ENCODE data around the gene UVSSA. TPM values are rescaled to one million over a fixed set of nuclear protein-coding genes. Genes with fewer than 3 reads are reported as not detected.

Gene UVSSA
- polyA plus RNA-seq, 1 donor from 2014 or later = 13.3 TPM

DNA sequence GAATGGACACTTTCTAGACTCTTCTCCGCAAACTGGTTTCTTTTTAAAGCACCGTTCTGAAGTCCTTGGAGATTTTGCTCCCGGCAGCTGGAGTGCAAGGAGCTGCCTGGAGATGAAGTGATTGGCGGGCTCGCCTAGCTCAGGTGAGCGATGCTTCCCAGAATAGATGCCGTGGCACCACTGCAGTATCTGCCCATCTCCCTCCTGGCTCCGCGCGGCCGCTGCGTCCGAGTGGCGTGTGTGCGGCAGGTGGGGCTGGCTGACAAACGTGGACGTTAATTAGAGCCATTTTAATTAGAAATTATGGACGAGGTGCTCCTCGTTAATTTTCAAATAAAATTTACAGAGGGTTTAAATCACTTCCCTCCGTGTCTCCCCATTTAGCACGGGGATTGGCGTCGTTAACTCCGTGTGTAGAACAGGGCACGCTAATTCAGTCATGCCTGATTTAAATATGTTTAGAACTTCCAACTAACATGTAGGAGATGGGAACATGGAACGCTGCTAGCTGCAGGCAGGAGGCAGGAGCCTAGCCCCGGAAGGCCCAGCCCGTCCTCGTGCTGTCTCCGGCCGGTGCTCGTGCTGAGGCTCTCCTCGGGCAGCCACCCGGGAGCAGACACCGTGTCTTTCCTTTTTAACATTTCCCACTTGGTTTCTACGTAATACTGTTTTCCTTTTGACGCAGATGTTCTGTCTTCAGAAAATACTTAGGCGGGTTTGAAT lies 11.6 kb downstream of the UVSSA start:
- Histone ChIP-seq H3K27ac (ENCODE audit: low read length) (no peak overlapping the region), H3K79me2 (replicated peaks; ENCODE audit: insufficient read depth, low read length) (no peaks in the 10 kb centered on the region), H3K4me2 (ENCODE audit: low read length) (no peak overlapping the region), H2AFZ (ENCODE audit: low read depth, low read length) (no peak overlapping the region), H3K4me3 (ENCODE audit: low read length) (peak overlapping the region; percentile 33), H3F3A (ENCODE audit: insufficient read depth, low read length, poor library complexity, severe bottlenecking) (no peaks in the 10 kb centered on the region), H3K9me3 (ENCODE audit: low read length) (no peaks in the 10 kb centered on the region), H3K36me3 (ENCODE audit: insufficient read depth, low read length) (no peaks in the 10 kb centered on the region), H3K9me2 (ENCODE audit: insufficient read depth, low read length) (no peaks in the 10 kb centered on the region), H3K27me3 (ENCODE audit: insufficient read depth, low read depth, low read length) (no peaks in the 10 kb centered on the region), H4K20me1 (ENCODE audit: insufficient read depth) (no peaks in the 10 kb centered on the region), H3K9ac (ENCODE audit: low read length) (no peak overlapping the region)
- peak; percentile 11 for TF ChIP-seq EP300 (conservative IDR thresholded peaks at IDR 0.05; ENCODE audit: poor library complexity, severe bottlenecking)
- TF ChIP-seq RAD21 (conservative IDR thresholded peaks at IDR 0.05) = no peak

DNA sequence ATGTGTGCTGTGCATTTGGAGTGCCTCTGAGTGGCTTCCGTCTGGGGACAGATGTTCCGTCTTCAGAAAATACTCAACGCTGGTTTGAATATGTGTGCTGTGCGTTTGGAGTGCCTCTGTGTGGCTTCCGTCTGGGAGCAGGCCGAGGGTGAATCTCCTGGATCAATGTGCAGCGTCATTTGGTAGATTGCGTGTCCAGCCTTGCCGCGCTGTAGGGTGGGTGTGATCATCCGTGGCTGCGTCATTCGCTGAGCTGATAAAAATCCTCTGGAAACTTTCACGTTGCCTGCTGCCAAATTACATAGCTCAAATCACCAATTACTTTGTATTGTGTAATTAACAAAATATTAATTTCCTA lies 12.1 kb downstream of the UVSSA start:
- H2AFZ ChIP-seq (ENCODE audit: low read depth, low read length) = no peak overlapping the region
- no peak overlapping the region for H3K9ac ChIP-seq (ENCODE audit: low read length)
- no peak overlapping the region for H3K4me3 ChIP-seq (ENCODE audit: low read length)
- no peaks in the 10 kb centered on the region for H3K36me3 ChIP-seq (ENCODE audit: insufficient read depth, low read length)
- H3K4me2 ChIP-seq (ENCODE audit: low read length) = no peak overlapping the region
- no peaks in the 10 kb centered on the region for H3K9me3 ChIP-seq (ENCODE audit: low read length)
- TF ChIP-seq CTCF (IDR thresholded peaks at IDR 0.05; ENCODE audit: poor library complexity, severe bottlenecking) (no peak), SMC3 (conservative IDR thresholded peaks at IDR 0.05; ENCODE audit: poor library complexity) (no peak), MXI1 (conservative IDR thresholded peaks at IDR 0.05; ENCODE audit: poor library complexity, severe bottlenecking) (no peak), RAD21 (conservative IDR thresholded peaks at IDR 0.05) (no peak), REST (IDR thresholded peaks at IDR 0.05; ENCODE audit: borderline replicate concordance) (no peak), EZH2 (IDR thresholded peaks at IDR 0.05; ENCODE audit: borderline replicate concordance, insufficient read depth, low read length, poor library complexity, severe bottlenecking) (no peak), TAF1 (IDR thresholded peaks at IDR 0.05; ENCODE audit: low read depth) (no peak), POLR2AphosphoS5 (IDR thresholded peaks at IDR 0.05) (no peak), EP300 (conservative IDR thresholded peaks at IDR 0.05; ENCODE audit: poor library complexity, severe bottlenecking) (no peak)
- no peaks in the 10 kb centered on the region for H4K20me1 ChIP-seq (ENCODE audit: insufficient read depth)
- no peaks in the 10 kb centered on the region for H3F3A ChIP-seq (ENCODE audit: insufficient read depth, low read length, poor library complexity, severe bottlenecking)
- no peaks in the 10 kb centered on the region for H3K9me2 ChIP-seq (ENCODE audit: insufficient read depth, low read length)
- no peaks in the 10 kb centered on the region for H3K27me3 ChIP-seq (ENCODE audit: insufficient read depth, low read depth, low read length)
- H3K27ac ChIP-seq (ENCODE audit: low read length) = no peak overlapping the region
- H3K79me2 ChIP-seq (replicated peaks; ENCODE audit: insufficient read depth, low read length) = no peaks in the 10 kb centered on the region

Measured in neural cell (in vitro differentiated cells).